Esophagus muscularis mucosa (tissue), 4 donors: ENCODE measurements around the gene ULBP2. TPM values are rescaled to one million over a fixed set of nuclear protein-coding genes. Genes with fewer than 3 reads are reported as not detected.
A peak's percentile ranks its signal among the peaks of the same experiment; 100 is the strongest.
"Not testable (repeated sequence)": the region's sequence is repeated elsewhere in the genome, so short reads cannot be mapped to it uniquely, and the experiment has no call there.

ENCODE experiments used
- DNase-seq: peaks from one replicate; pipeline ENCODE4 v3.0.0-alpha.2; 2017; ENCODE audit errors: extremely low spot score
- H3K27ac ChIP-seq, 4 donors: fragments of 200-600 bp; sonication (generic); replicated peaks in 1 of 4; 1 replicate in 3 of 4; 2 replicates in 1 of 4; pipeline ENCODE4 v1.5.1; 2016 to 2019; ENCODE audit warnings: mild to moderate bottlenecking in 1 of 4
- H3K27me3 ChIP-seq, 4 donors: fragments of 200-600 bp; sonication (generic); one replicate each; pipeline versions ENCODE4 v1.5.1 to v1.6.0; 2016 to 2019
- H3K36me3 ChIP-seq, 4 donors: fragments of 200-600 bp; sonication (generic); one replicate each; pipeline ENCODE4 v1.5.1; 2016 to 2019
- H3K4me1 ChIP-seq, 4 donors: fragments of 200-600 bp; sonication (generic); one replicate each; pipeline ENCODE4 v1.5.1; 2016 to 2019
- H3K4me3 ChIP-seq, 4 donors: fragments of 200-600 bp; sonication (generic); 1 replicate in 2 of 4; 2 replicates in 2 of 4; pipeline ENCODE4 v1.5.1; 2016 to 2019; ENCODE audit warnings: mild to moderate bottlenecking in 4 of 4, moderate library complexity in 1 of 4
- H3K9me3 ChIP-seq, 4 donors: fragments of 200-600 bp; sonication (generic); 1 replicate in 3 of 4; 2 replicates in 1 of 4; pipeline ENCODE4 v1.5.1; 2016 to 2019
- EP300 ChIP-seq: sonication (generic); formaldehyde crosslinking; IDR thresholded peaks from one replicate; pipeline ENCODE4 v1.6.1; 2017; ENCODE audit warnings: antibody characterized with exemption
- POLR2A ChIP-seq: fragments of 450-650 bp; IDR thresholded peaks from one replicate; pipeline ENCODE4 v1.6.1; 2017; ENCODE audit warnings: antibody characterized with exemption, moderate library complexity, mild to moderate bottlenecking, low read depth
- POLR2AphosphoS5 ChIP-seq, 2 donors: sonication (generic); formaldehyde crosslinking; IDR thresholded peaks; one replicate each; pipeline ENCODE4 v1.6.1; 2017; ENCODE audit warnings: antibody characterized with exemption in 2 of 2
- WGBS: methylation state at CpG from one replicate; pipeline ENCODE4 v1.1.5; 2018; 5-methylcytosine and 5-hydroxymethylcytosine counted together
- intact Hi-C: fragments of 100-400 bp; cut with DNase I; formaldehyde crosslinking; loops from one replicate; pipeline ENCODE4 v1.15.1; 2023
- total RNA-seq, 4 donors: library from RNA; depleted of rRNA; stranded (reverse); fragments of >200 nt; gene quantifications; one replicate each; pipeline versions ENCODE4 v1.1.0 to v1.2.1, GENCODE V29; 2016
- TF ChIP-seq, protein P1 (sequence below), 3 experiments: fragments of 200-600 bp in 2 of 3; fragments of 450-650 bp in 1 of 3; sonication (generic) in 2 of 3; IDR thresholded peaks; one replicate each; pipeline ENCODE4 v1.5.1; 2017 to 2019; ENCODE audit warnings: antibody characterized with exemption in 3 of 3, mild to moderate bottlenecking in 2 of 3, moderate library complexity in 1 of 3

ULBP2 gene
- total RNA-seq, 4 donors from 2014 or later = 0.39 TPM; not detected in 3

DNA sequence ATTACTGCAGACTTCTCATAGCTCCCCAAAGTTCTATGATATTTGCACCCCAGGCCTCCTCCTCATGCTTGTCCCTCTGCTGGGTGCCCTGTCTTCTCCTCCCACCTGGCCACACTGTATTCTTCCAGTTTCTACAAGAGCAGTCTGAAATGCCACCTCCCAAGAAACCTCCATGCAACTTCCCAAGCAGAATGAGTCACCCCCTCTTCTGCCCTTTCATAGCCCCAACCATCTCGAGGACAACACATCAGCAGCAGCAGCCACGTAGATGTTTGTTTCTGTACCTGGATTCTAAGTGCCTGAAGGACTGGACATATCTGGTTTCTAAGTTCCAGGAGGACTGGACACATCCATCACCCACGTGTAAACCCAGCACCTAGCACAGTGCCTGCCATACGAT, 6.6 kb upstream of the ULBP2 start:
- Histone ChIP-seq H3K4me1 (peaks cover 11 to 16% (median 12%) of the 10 kb centered on the region in 4 donors), H3K27me3 (peaks cover 18 to 98% (median 58%) of the 10 kb centered on the region in 4 donors), H3K36me3 (no peaks in the 10 kb centered on the region), H3K9me3 (no peaks in the 10 kb centered on the region), H3K27ac (no peak overlapping the region), H3K4me3 (no peak overlapping the region)
- 67% methylated on average over 4 of the region's 4 CpGs for WGBS
- intact Hi-C loops = no loop called here
- no peak for TF ChIP-seq POLR2AphosphoS5 (IDR thresholded peaks at IDR 0.05)
- TF ChIP-seq EP300 = no peak
- no peak for TF ChIP-seq POLR2A
- TF ChIP-seq, protein P1, sequence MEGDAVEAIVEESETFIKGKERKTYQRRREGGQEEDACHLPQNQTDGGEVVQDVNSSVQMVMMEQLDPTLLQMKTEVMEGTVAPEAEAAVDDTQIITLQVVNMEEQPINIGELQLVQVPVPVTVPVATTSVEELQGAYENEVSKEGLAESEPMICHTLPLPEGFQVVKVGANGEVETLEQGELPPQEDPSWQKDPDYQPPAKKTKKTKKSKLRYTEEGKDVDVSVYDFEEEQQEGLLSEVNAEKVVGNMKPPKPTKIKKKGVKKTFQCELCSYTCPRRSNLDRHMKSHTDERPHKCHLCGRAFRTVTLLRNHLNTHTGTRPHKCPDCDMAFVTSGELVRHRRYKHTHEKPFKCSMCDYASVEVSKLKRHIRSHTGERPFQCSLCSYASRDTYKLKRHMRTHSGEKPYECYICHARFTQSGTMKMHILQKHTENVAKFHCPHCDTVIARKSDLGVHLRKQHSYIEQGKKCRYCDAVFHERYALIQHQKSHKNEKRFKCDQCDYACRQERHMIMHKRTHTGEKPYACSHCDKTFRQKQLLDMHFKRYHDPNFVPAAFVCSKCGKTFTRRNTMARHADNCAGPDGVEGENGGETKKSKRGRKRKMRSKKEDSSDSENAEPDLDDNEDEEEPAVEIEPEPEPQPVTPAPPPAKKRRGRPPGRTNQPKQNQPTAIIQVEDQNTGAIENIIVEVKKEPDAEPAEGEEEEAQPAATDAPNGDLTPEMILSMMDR (IDR thresholded peaks at IDR 0.05) = no peak
- no peak for DNase-seq

GRCh38 chr6:149935668-149936067, 6.1 kb upstream of the ULBP2 start:
- peaks cover 18 to 98% (median 61%) of the 10 kb centered on the region in 4 donors for H3K27me3 ChIP-seq
- H3K36me3 ChIP-seq = no peaks in the 10 kb centered on the region
- intact Hi-C loops = no loop called here
- DNase-seq = peak; percentile 62
- H3K4me1 ChIP-seq = peaks cover 12 to 16% (median 13%) of the 10 kb centered on the region in 4 donors
- no peak overlapping the region for H3K4me3 ChIP-seq
- no peak for TF ChIP-seq EP300
- TF ChIP-seq POLR2A = no peak
- TF ChIP-seq, protein P1 (IDR thresholded peaks at IDR 0.05) = no peak
- no peak for TF ChIP-seq POLR2AphosphoS5 (IDR thresholded peaks at IDR 0.05)
- H3K9me3 ChIP-seq = no peaks in the 10 kb centered on the region
- 33% methylated on average over 1 of the region's 2 CpGs for WGBS
- H3K27ac ChIP-seq = no peak overlapping the region

- Histone ChIP-seq H3K9me3 (no peaks in the 10 kb centered on the region), H3K27ac (no peak overlapping the region), H3K4me3 (no peak overlapping the region), H3K27me3 (peaks cover 18 to 98% (median 71%) of the 10 kb centered on the region in 4 donors), H3K4me1 (peaks cover 18 to 25% (median 24%) of the 10 kb centered on the region in 4 donors), H3K36me3 (no peaks in the 10 kb centered on the region)
- no peak for DNase-seq
- intact Hi-C loops = no loop called here
- TF ChIP-seq, protein P1 (IDR thresholded peaks at IDR 0.05) = no peak
- TF ChIP-seq POLR2AphosphoS5 (IDR thresholded peaks at IDR 0.05) = no peak
- no peak for TF ChIP-seq POLR2A
- TF ChIP-seq EP300 = no peak
- WGBS = 51% methylated on average over 2 of the region's 2 CpGs
Measured at GRCh38 chr6:149936743-149937142, 5.1 kb upstream of the ULBP2 start.

- H3K27ac ChIP-seq, H3K9me3 ChIP-seq, intact Hi-C loops, H3K36me3 ChIP-seq, DNase-seq: not testable (repeated sequence)
- Histone ChIP-seq H3K27me3 (peaks cover 18 to 98% (median 74%) of the 10 kb centered on the region in 4 donors), H3K4me1 (peaks cover 18 to 34% (median 31%) of the 10 kb centered on the region in 4 donors), H3K4me3 (peak overlapping the region; percentile 45 to 59 (median 48))
- WGBS = 7% methylated on average over 14 of the region's 20 CpGs
Measured at GRCh38 chr6:149938013-149938570, 3.7 kb upstream of the ULBP2 start.

GRCh38 chr6:149938571-149939355, 3.1 kb upstream of the ULBP2 start:
- Histone ChIP-seq H3K36me3 (no peaks in the 10 kb centered on the region), H3K27ac (no peak overlapping the region), H3K4me3 (peak overlapping the region; percentile 45 to 59 (median 48)), H3K9me3 (no peaks in the 10 kb centered on the region), H3K27me3 (peaks cover 18 to 95% (median 70%) of the 10 kb centered on the region in 4 donors), H3K4me1 (peaks cover 18 to 34% (median 31%) of the 10 kb centered on the region in 4 donors)
- no peak for DNase-seq
- TF ChIP-seq POLR2AphosphoS5 (IDR thresholded peaks at IDR 0.05) (no peak), POLR2A (no peak)
- TF ChIP-seq, protein P1 (IDR thresholded peaks at IDR 0.05) = no peak
- WGBS = 3% methylated on average over 37 of the region's 58 CpGs
- intact Hi-C loops = no loop called here
